Fibroblast of lung (primary cell): ENCODE measurements around the gene ACADS.

Experiments
- EZH2 ChIP-seq: IDR thresholded peaks from 2 replicates; pipeline ENCODE4 v1.5.1; 2012; ENCODE audit warnings: low read length, control low read depth, mild to moderate bottlenecking; ENCODE audit errors: missing control alignments
- TF ChIP-seq, protein P1 (sequence below), 2 donors: IDR thresholded peaks in 1 of 2; conservative IDR thresholded peaks in 1 of 2; 1 replicate in 1 of 2; 2 replicates in 1 of 2; pipeline ENCODE4 v1.5.1; 2011 to 2012; ENCODE audit warnings: low read length in 2 of 2, control low read depth in 1 of 2, inconsistent platforms in 1 of 2, low read depth in 1 of 2, mild to moderate bottlenecking in 1 of 2

DNA sequence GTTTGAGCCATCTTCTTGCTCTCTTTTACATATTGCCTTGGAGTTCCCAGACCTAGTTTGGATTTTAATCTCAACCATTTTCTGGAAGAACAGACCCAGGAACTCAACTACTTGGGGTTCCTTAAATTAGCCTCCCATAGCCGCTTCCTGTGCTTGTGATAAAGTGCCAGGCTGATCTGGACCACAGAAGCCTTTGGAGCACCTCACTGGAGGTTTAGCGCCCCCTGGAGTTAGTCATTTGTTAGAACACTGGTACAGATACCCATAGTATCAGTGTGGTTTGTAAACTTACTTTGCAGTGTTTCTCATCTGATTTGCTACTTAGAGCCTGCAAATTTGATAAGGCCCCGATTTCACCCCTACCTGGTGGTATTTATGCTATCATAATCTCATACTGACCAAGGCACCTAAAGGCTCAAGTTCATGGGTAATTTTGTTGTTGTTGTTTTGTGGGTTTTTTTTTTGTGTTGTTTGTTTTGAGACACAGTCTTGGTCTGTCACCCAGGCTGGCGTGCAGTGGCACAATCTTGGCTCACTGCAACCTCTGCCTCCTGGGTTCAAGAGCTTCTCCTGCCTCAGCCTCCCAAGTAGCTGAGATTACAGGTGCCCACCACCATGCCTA, 11.7 kb upstream of the ACADS start:
- TF ChIP-seq, protein P1, sequence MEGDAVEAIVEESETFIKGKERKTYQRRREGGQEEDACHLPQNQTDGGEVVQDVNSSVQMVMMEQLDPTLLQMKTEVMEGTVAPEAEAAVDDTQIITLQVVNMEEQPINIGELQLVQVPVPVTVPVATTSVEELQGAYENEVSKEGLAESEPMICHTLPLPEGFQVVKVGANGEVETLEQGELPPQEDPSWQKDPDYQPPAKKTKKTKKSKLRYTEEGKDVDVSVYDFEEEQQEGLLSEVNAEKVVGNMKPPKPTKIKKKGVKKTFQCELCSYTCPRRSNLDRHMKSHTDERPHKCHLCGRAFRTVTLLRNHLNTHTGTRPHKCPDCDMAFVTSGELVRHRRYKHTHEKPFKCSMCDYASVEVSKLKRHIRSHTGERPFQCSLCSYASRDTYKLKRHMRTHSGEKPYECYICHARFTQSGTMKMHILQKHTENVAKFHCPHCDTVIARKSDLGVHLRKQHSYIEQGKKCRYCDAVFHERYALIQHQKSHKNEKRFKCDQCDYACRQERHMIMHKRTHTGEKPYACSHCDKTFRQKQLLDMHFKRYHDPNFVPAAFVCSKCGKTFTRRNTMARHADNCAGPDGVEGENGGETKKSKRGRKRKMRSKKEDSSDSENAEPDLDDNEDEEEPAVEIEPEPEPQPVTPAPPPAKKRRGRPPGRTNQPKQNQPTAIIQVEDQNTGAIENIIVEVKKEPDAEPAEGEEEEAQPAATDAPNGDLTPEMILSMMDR (conservative IDR thresholded peaks at IDR 0.05 in 1 of 2, IDR thresholded peaks at IDR 0.05 in 1 of 2; ENCODE audit: low read depth in 1 of 2, low read length in 2 of 2): peak; percentile 79 to 86
- no peak for TF ChIP-seq EZH2
